GM18526 (cell line): ENCODE measurements around the gene ELOVL2.

Source experiments
- POLR2A ChIP-seq: IDR thresholded peaks from 3 replicates; pipeline ENCODE4 v1.6.1; 2011; ENCODE audit not compliant: insufficient read length; ENCODE audit errors: extremely low read depth

Gene ELOVL2

GRCh38 chr6:11033825-11034224 is 10.3 kb downstream of the ELOVL2 start:
- no peak for TF ChIP-seq POLR2A

GRCh38 chr6:11030904-11031303 is 13.2 kb downstream of the ELOVL2 start:
- TF ChIP-seq POLR2A = no peak

DNA sequence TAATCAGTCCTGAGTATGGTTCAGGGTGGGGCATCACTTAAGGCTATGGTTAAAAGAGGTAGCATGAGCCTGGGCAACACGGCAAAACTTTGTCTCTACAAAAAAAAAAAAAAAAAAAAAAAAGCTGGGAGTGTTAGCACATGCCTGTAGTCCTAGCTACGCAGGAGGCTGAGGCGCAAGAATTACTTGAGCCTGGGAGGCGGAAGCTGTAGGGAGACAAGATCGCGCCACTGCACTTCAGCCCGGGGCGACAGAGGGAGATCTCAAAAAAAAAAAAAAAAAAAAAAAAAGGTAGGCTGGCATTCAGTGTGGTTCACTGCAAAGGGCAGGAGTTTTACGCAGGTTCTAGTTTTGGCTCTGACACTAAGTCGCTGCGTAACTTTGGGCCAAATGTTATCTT is 15.1 kb downstream of the ELOVL2 start:
- no peak for TF ChIP-seq POLR2A

DNA sequence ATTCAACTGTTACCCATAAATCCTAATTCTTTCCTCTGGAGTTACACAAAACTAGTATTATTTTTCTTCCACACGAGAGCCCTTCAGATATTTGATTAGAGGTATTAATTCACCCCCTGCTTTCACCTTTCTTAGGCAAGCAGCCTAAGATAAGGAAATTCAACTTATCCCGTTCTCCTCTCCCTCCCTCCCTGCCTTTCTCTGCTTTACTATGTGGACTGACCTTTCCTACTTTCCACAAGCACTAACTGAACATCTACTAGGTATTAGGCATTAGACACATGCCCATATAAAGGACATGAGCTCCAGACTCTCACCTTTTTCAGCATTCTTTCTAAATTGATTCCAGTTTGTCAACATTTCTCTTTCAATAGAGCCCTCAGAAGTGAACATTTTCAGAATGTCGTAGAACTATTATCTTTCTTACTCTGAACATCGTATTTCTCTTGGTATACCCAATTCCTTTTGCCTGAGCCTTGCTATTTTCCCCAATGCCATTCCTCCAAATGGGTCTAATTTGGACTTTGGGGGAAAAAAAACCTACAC is 16.5 kb downstream of the ELOVL2 start:
- TF ChIP-seq POLR2A = no peak

DNA sequence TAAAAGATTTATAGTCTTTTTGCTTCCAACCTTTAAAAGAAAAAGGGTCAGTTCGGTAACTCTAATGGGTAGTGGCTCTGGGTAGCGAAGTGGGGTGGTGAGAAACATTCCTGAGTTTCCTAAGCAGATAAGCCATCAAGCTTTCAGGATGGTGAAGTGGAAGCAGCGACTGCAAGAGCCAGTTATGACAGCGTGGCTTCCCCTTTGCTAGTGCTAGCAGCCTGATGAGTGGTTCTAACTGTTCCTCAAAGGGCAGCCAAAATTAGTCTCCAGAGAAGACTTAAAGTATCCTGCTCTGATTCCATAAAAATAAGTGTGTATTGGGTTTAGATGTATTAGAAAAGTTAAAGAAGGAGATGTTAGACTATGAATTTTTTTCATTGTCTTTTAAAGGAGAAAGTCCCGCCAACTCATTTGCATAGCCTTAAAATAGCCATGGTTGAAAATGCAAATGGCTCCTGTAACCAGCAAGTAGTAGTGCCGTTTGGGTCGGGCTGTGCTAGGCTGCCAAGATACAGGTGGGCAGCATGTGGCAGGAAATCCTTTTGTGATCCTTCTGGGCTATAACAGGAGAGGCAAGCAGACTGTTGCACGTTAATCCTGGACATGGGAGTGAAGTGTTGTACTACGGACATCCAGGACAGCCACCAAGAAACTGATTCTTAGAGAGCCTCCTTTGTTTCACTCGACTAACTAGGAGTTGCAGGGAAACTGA is 18.0 kb downstream of the ELOVL2 start:
- TF ChIP-seq POLR2A = no peak

GRCh38 chr6:11025130-11025529 is 19.0 kb downstream of the ELOVL2 start:
- TF ChIP-seq POLR2A = no peak

DNA sequence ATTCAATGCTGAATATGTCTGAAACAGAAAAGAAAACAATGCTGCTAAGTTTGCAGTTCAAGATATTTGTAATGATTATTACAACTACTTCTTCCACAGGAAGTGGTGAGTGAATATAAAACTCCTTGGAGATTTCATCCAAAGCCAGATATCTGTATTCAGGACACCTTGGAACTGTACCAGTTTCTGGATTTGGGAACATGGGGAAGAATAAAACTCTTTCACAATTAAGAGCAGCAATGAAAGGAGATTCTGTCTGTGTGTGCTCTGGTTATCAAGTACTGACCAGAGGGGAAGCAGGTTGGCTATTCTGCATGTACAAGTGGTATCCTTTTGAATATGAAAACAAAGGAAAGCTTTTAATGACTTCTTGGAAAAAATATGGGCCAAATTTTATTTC is 21.1 kb downstream of the ELOVL2 start:
- no peak for TF ChIP-seq POLR2A

GRCh38 chr6:11021714-11022113 is 22.4 kb downstream of the ELOVL2 start:
- no peak for TF ChIP-seq POLR2A

DNA sequence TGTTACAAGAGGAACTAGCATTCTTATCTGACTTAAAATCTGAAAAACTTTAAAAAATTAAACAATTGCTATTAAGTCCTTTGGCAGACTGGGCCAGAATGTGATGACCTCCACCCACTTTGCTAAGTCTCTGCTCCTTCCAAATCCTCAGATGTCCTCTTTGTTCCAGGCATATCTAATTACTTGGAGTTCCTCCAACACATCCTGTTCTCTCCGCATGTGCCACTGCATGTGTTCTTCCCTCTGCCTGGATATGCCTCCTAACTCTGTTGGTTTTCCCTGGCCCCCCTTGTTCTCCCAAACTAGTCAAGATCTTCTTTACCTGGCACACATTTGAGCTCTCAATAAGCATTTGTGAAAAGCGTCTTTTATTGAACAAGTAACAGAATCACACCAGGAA is 23.1 kb downstream of the ELOVL2 start:
- no peak for TF ChIP-seq POLR2A

- no peak for TF ChIP-seq POLR2A
Measured at GRCh38 chr6:11018225-11018624, 25.9 kb downstream of the ELOVL2 start.

- no peak for TF ChIP-seq POLR2A
Measured at GRCh38 chr6:11017090-11017489, 27.0 kb downstream of the ELOVL2 start.

GRCh38 chr6:11016452-11016851 is 27.7 kb downstream of the ELOVL2 start:
- no peak for TF ChIP-seq POLR2A

- TF ChIP-seq POLR2A = no peak
Measured at GRCh38 chr6:11015102-11015501, 29.0 kb downstream of the ELOVL2 start.

DNA sequence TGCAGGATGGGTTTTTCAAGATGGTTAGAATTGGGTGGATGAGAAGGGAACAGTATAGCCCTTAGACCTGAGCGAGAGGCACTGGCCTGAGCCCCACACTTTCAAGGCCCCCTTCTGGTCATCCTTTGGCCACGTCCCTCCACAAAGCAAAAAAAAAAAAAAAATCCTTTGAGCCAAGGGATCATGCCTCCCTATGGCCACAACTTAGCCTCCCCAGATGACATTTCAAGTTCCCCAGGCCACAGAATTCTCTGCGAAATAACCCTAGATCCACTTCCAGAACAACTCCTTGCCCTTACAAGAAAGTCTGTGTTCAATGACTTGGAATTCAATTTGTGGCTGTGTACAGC is 30.4 kb downstream of the ELOVL2 start:
- no peak for TF ChIP-seq POLR2A

GRCh38 chr6:11012976-11013720 is 31.0 kb downstream of the ELOVL2 start:
- TF ChIP-seq POLR2A = no peak

GRCh38 chr6:11012295-11012754 is 31.8 kb downstream of the ELOVL2 start:
- TF ChIP-seq POLR2A = no peak

DNA sequence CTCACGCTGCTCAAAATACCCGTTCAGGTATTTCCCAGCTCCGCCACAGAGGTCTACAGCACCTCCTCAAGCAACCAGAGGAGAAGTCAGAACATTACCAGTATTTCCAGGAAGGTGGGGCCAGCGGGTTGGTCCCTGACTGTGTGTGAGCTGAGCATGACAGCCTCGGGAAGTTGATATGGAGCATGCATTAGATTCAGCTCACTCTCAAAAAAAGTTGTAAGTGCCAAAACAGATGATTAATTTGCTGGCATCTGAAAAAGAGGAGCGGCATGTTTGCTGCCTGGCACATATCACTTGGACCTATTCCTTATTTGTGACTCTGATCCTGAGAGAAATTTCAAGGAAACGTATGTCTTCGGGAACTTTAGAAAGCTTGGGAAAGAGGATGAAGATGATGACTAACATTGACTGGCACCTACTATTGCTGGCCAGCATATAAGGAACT is 32.3 kb downstream of the ELOVL2 start:
- TF ChIP-seq POLR2A = no peak

DNA sequence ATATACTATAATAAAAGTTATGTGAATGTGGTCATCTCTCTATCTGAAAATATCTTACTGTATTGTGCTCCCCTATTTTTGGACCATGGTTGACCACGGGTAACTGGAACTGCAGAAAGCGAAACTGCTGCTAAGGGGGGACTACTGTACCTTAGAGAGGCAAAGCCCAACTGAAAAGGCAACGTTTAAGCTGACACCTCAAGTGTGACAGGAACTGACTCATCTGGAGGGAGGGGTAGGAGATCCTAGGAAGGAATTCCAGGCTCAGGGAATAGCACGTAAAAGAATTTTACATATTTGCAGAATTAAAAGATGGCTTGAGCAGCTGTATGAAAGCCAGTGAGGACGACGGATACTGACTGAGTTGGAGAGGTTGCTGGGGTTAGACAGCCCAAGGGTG is 34.8 kb downstream of the ELOVL2 start:
- no peak for TF ChIP-seq POLR2A
